Activated T-cell treated with anti-CD3 and anti-CD28 coated beads for 48 hours (primary cell): ENCODE measurements around the gene NDUFS4.
"Not testable (repeated sequence)": the region's sequence is repeated elsewhere in the genome, so short reads cannot be mapped to it uniquely, and the experiment has no call there.

Experiments used
- DNase-seq: peaks from one replicate; pipeline ENCODE4 v3.0.0-alpha.2; 2020; ENCODE audit warnings: low read depth

NDUFS4 gene

GRCh38 chr5:53575831-53576230 lies 15.4 kb downstream of the NDUFS4 start:
- DNase-seq = no peak

- DNase-seq = no peak
Observed at GRCh38 chr5:53576674-53577073, 16.2 kb downstream of the NDUFS4 start.

GRCh38 chr5:53578854-53579253 lies 18.4 kb downstream of the NDUFS4 start:
- no peak for DNase-seq

GRCh38 chr5:53580547-53580946 lies 20.1 kb downstream of the NDUFS4 start:
- DNase-seq = no peak

- no peak for DNase-seq
Observed at GRCh38 chr5:53582225-53582624, 21.8 kb downstream of the NDUFS4 start.

- no peak for DNase-seq
Observed at GRCh38 chr5:53590759-53591158, 30.3 kb downstream of the NDUFS4 start.

GRCh38 chr5:53594419-53594818 lies 34.0 kb downstream of the NDUFS4 start:
- DNase-seq = no peak

GRCh38 chr5:53597894-53598293 lies 37.5 kb downstream of the NDUFS4 start:
- no peak for DNase-seq

- no peak for DNase-seq
Observed at GRCh38 chr5:53601570-53601969, 41.1 kb downstream of the NDUFS4 start.

GRCh38 chr5:53603009-53603687 lies 42.7 kb downstream of the NDUFS4 start:
- DNase-seq = no peak

GRCh38 chr5:53604309-53604708 lies 43.9 kb downstream of the NDUFS4 start:
- no peak for DNase-seq

- no peak for DNase-seq
Observed at GRCh38 chr5:53607886-53608285, 47.4 kb downstream of the NDUFS4 start.

GRCh38 chr5:53608897-53609296 lies 48.5 kb downstream of the NDUFS4 start:
- not testable (repeated sequence) for DNase-seq

GRCh38 chr5:53613061-53613460 lies 52.6 kb downstream of the NDUFS4 start:
- DNase-seq = no peak

GRCh38 chr5:53613536-53613935 lies 53.1 kb downstream of the NDUFS4 start:
- DNase-seq = no peak

- DNase-seq = no peak
Observed at GRCh38 chr5:53614376-53614885, 54.0 kb downstream of the NDUFS4 start.

GRCh38 chr5:53616939-53617549 lies 56.6 kb downstream of the NDUFS4 start:
- no peak for DNase-seq

GRCh38 chr5:53631251-53631650 lies 70.8 kb downstream of the NDUFS4 start:
- no peak for DNase-seq

- no peak for DNase-seq
Observed at GRCh38 chr5:53642061-53642460, 81.6 kb downstream of the NDUFS4 start.

GRCh38 chr5:53643445-53643844 lies 83.0 kb downstream of the NDUFS4 start:
- no peak for DNase-seq

- no peak for DNase-seq
Observed at GRCh38 chr5:53645078-53645477, 84.6 kb downstream of the NDUFS4 start.

GRCh38 chr5:53649352-53649751 lies 88.9 kb downstream of the NDUFS4 start:
- no peak for DNase-seq

GRCh38 chr5:53660573-53660972 lies 100.1 kb downstream of the NDUFS4 start:
- DNase-seq = not testable (repeated sequence)

- not testable (repeated sequence) for DNase-seq
Observed at GRCh38 chr5:53665313-53665712, 104.9 kb downstream of the NDUFS4 start.
